ENCODE measurements around the gene TRAF5. TPM values are rescaled to one million over a fixed set of nuclear protein-coding genes. Genes with fewer than 3 reads are reported as not detected.
"Not testable (repeated sequence)": the region's sequence is repeated elsewhere in the genome, so short reads cannot be mapped to it uniquely, and the experiment has no call there.

Gene TRAF5
- total and polyA plus RNA-seq, 2 donors (not counting 3 experiments of a cell fraction or from before 2014, with no cell fraction given) = 8.5 to 17.6 TPM

- Histone ChIP-seq H3K36me3 (ENCODE audit: control insufficient read depth in 2 of 2, extremely low read depth in 1 of 2, insufficient read depth in 2 of 2, low read length in 2 of 2) (no peaks in the 10 kb centered on the region), H3K27me3 (ENCODE audit: control insufficient read depth in 2 of 2, insufficient read depth in 2 of 2, low read length in 2 of 2) (no peaks in the 10 kb centered on the region), H4K20me1 (replicated peaks; ENCODE audit: control insufficient read depth, extremely low read depth, insufficient read depth, low read length) (no peaks in the 10 kb centered on the region), H3K9ac (replicated peaks; ENCODE audit: extremely low read depth, insufficient read depth, low read length) (no peak overlapping the region), H3K79me2 (ENCODE audit: control insufficient read depth, insufficient read depth, low read length) (no peaks in the 10 kb centered on the region), H3K4me1 (ENCODE audit: control insufficient read depth, extremely low read depth, insufficient read depth, low read length) (no peaks in the 10 kb centered on the region), H3K9me3 (replicated peaks; ENCODE audit: control insufficient read depth, insufficient read depth, low read length) (no peaks in the 10 kb centered on the region), H3K9me1 (replicated peaks; ENCODE audit: control insufficient read depth, extremely low read depth, insufficient read depth, low read length) (no peaks in the 10 kb centered on the region), H3K4me3 (replicated peaks in 1 of 3; ENCODE audit: insufficient read depth in 1 of 3, low read depth in 1 of 3, low read length in 3 of 3) (no peak overlapping the region), H2AFZ (ENCODE audit: low read depth, low read length) (no peak overlapping the region), H3K27ac (ENCODE audit: insufficient read depth, low read depth, low read length) (no peak overlapping the region), H3K4me2 (ENCODE audit: insufficient read depth, low read length) (no peak overlapping the region)
- ChIA-PET POLR2A (no interaction called here), CTCF (interaction anchor here (0.8 to 0.9 kb wide), 2 partner anchors 23 to 83 kb away, joined by 3 read pairs; no protein-coding TSS in a partner anchor)
- intact Hi-C loops (cut with micrococcal nuclease) (no loop called here), dilution Hi-C loops (cut with MboI; ENCODE audit: extremely low pct_ligation_motif_present, low sequenced_read_pairs) (no loop called here)
- no peak for TF ChIP-seq FOS (IDR thresholded peaks at IDR 0.05; ENCODE audit: borderline replicate concordance, insufficient read depth, low read length)
- TF ChIP-seq POLR2A (IDR thresholded peaks at IDR 0.05; ENCODE audit: low read depth, low read length) = no peak
- no peak for TF ChIP-seq MAX (IDR thresholded peaks at IDR 0.05; ENCODE audit: insufficient read depth, insufficient read length)
- no peak for TF ChIP-seq MYC (IDR thresholded peaks at IDR 0.05; ENCODE audit: low read depth, low read length)
- TF ChIP-seq GATA2 (IDR thresholded peaks at IDR 0.05; ENCODE audit: insufficient read depth, insufficient read length, low read depth, low read length) = no peak
- no peak for TF ChIP-seq EZH2 (IDR thresholded peaks at IDR 0.05; ENCODE audit: borderline replicate concordance, low read depth, low read length, severe bottlenecking)
- no peak for TF ChIP-seq POLR2AphosphoS5 (IDR thresholded peaks at IDR 0.05; ENCODE audit: insufficient read depth, low read depth, low read length)
- TF ChIP-seq CTCF (IDR thresholded peaks at IDR 0.05; ENCODE audit: extremely low read depth in 1 of 2, insufficient read depth in 1 of 2, low read depth in 1 of 2, low read length in 2 of 2) = no peak
- no peak for TF ChIP-seq JUN (IDR thresholded peaks at IDR 0.05; ENCODE audit: borderline replicate concordance, insufficient read depth, insufficient read length, low read depth)
- FAIRE-seq (no peak), DNase-seq (ENCODE audit: low read depth, low spot score) (no peak)
- no TSS peak for BruUV-seq (replicated peaks)
Observed at GRCh38 chr1:211393203-211393602, 66.6 kb downstream of the TRAF5 start.

GRCh38 chr1:211398266-211398930, 71.8 kb downstream of the TRAF5 start:
- H4K20me1 ChIP-seq (replicated peaks; ENCODE audit: control insufficient read depth, extremely low read depth, insufficient read depth, low read length); FAIRE-seq; POLR2A ChIA-PET; dilution Hi-C loops (cut with MboI; ENCODE audit: extremely low pct_ligation_motif_present, low sequenced_read_pairs); H2AFZ ChIP-seq (ENCODE audit: low read depth, low read length); H3K4me1 ChIP-seq (ENCODE audit: control insufficient read depth, extremely low read depth, insufficient read depth, low read length); DNase-seq (ENCODE audit: low read depth, low spot score); H3K36me3 ChIP-seq (ENCODE audit: control insufficient read depth in 2 of 2, extremely low read depth in 1 of 2, insufficient read depth in 2 of 2, low read length in 2 of 2); CTCF ChIA-PET; H3K9ac ChIP-seq (replicated peaks; ENCODE audit: extremely low read depth, insufficient read depth, low read length); H3K4me3 ChIP-seq (replicated peaks in 1 of 3; ENCODE audit: insufficient read depth in 1 of 3, low read depth in 1 of 3, low read length in 3 of 3); intact Hi-C loops (cut with micrococcal nuclease); H3K27ac ChIP-seq (ENCODE audit: insufficient read depth, low read depth, low read length); H3K9me3 ChIP-seq (replicated peaks; ENCODE audit: control insufficient read depth, insufficient read depth, low read length); H3K79me2 ChIP-seq (ENCODE audit: control insufficient read depth, insufficient read depth, low read length); BruUV-seq (replicated peaks); H3K9me1 ChIP-seq (replicated peaks; ENCODE audit: control insufficient read depth, extremely low read depth, insufficient read depth, low read length); H3K27me3 ChIP-seq (ENCODE audit: control insufficient read depth in 2 of 2, insufficient read depth in 2 of 2, low read length in 2 of 2); H3K4me2 ChIP-seq (ENCODE audit: insufficient read depth, low read length): not testable (repeated sequence)

Measured in endothelial cell of umbilical vein (primary cell).